SW480 (cell line): ENCODE results near the gene LRRC45.
A peak's percentile ranks its signal among the peaks of the same experiment; 100 is the strongest.

Experiments
- DNase-seq: peaks from one replicate; pipeline ENCODE4 v3.0.0-alpha.2; 2016; ENCODE audit warnings: low spot score

Gene LRRC45

DNA sequence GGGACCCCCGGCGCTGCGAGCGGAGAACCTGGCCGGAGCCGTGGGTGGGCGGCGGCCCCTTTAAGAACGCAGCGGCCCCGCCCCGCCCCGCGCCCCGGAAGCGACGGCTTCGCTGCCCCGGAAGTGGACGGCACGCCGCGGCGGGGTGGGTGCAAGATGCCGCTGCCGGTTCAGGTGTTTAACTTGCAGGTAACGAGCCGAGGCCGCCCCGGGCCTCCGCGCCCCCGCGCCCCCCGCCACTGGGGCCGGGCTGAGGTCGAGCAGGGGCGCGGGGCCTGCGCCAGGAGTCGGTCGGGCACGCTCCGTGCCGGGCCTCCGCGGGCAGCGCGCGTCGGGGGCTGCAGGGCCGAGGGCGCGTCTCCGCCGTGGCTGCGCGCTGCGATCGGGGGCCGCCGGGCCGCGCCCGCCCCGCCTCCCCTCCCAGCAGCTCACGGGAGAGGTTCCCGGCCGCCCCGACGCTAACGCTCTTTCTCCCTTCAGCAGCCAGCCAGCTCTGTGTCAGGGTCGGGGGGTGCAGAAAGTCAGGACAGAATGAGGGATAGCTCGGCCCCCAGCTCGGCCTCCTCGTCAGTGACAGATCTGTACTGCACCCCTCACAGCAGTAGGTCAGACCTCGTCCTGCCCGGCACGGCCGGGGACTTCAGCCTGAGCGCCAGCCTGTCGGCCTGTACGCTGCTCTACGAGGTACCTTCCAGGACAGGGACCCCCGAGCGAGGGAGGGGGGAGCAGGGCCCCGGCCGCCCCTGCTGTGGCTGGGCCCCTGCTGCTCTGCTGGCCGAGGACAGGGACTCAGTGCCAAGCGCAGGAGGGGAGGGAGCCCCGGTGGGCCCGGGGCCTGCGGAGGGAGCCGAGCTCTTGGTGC, 28.9 kb downstream of the LRRC45 start, which contains the start of the genes GPS1 and RFNG:
Gene GPS1, plus strand, starts transcription at position 123 of the 862 bp plus-strand sequence. Its CDS starts 34 bp downstream, at position 157.
Gene RFNG, minus strand, starts transcription at position 36 of the 862 bp plus-strand sequence. CDS start 45 bp downstream, outside the sequence.
- peak; percentile 62 for DNase-seq

DNA sequence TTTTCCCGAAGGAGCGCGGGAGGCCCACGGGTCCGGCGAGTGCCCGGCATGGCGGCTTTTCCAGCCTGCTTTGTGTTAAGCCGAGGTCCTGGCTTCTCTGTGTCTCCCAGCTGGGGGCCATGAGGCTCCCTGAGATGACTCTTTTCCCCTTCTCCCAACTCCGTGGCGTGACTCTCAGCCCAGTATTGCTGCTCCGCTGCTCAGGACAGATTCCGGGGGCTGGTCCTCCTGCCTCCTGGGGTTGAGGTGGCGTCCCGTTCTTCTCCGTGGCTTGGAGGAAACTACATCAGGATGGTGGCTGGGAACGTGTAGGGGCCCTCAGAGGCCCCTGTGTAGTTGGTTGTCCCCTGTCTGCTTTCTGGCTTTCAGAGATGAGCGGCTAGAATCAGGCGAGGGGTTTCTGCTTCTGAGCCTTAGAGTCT, 29.5 kb downstream of the LRRC45 start:
- DNase-seq = no peak

DNA sequence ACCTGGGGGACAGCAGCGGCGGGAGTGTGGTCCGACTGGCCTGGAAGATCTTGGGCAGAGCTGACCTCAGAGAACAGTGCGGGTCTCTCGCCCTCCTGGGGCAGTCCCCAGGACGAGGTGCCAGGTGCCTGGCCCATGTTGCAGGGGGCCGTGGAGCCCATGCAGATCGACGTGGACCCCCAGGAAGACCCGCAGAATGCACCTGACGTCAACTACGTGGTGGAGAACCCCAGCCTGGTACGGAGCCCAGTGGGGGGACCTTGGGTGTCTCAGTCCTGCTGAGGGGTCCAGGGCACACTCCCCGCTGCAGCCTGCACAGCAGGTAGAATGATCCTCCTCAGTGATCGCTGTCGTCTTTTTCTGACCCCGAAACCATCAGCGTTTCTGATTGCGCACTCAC, 30.0 kb downstream of the LRRC45 start:
- DNase-seq = no peak

DNA sequence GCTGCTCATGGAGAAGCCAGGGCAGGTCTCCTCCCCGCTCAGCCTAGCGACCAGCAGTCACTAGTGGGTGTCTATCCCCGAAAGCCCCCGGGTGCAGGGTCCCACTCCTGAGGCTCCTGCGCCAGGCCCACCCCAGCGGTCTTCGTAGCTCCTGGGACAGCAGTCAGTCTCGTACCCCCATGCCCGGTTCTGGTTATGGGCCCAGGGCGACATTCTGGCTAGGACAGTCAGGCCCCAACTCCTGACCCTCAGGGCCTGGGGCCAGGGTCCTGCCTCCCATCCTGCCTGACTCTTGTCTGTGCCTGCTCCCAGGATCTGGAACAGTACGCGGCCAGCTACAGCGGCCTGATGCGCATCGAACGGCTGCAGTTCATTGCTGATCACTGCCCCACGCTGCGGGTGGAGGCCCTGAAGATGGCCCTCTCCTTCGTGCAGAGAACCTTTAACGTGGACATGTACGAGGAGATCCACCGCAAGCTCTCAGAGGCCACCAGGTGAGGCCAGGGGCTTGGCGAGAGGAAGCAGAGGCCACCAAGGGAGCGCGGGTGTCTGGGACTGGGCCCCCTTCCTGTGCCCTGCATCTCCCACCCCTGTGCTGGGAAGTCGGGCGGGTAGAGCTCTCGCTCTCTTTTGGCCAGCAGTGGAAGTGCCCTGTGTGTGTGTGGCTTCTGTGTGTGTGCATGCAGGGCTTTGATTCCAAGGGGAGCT, 30.6 kb downstream of the LRRC45 start:
- no peak for DNase-seq

DNA sequence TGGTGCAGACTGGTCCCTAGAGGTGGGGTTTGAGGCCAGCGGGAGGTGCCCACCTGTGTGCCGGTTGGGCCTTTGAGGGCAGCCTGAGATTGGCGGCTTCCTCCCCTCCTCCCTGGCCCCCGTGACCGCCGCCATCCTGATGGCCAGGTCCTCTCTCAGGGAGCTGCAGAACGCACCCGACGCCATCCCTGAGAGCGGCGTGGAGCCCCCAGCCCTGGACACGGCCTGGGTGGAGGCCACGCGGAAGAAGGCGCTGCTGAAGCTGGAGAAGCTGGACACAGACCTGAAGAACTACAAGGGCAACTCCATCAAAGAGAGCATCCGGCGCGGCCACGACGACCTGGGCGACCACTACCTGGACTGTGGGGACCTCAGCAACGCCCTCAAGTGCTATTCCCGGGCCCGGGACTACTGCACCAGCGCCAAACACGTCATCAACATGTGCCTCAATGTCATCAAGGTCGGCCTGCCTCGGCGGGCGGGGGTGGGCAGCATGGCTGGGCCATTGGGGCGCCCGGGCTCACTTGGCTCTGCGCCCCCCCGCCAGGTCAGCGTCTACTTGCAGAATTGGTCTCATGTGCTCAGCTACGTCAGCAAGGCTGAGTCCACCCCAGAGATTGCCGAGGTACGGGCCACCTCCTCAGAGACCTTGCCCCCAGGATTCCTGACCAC, 31.4 kb downstream of the LRRC45 start:
- DNase-seq = no peak

DNA sequence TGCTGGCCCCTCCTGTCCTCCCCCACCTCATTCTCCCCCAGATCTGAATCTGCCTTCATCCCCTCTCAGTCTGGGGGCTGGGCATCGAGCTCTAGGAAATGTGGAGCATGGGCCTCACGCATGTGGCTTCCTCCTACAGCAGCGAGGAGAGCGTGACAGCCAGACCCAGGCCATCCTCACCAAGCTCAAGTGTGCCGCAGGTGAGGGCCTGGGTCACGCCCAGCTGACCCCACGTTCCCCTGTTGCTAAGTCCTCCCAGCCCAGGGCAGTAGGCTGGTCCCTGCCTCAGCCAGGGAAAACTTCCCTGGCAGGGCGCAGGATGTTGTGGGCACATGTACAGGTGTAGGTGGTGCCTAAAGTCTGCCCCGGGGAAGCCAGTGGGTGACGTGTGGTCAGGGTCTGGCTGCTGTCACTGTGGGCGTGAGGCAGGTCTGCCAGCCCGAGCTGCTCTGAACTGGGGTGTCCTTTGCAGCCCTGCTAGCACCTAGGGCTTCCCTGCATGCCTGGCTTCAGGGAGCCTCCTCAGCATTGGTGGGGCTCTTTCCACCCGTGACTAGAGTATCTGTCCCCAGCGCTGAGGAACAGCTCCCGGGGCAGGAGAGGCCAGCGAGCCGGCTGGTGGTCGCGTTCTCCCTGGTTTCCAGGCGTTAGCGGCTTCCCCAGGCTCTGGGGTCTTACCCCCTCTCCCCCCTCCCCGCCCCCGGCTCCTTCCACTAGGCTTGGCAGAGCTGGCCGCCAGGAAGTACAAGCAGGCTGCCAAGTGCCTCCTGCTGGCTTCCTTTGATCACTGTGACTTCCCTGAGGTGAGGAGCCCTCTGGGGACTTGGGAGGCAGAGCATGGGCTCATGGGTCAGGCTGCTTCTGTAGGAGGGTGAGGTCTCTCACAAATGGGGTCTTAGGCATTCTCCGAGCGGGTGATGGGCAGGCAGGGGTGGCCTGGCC, 32.2 kb downstream of the LRRC45 start:
- DNase-seq = no peak

DNA sequence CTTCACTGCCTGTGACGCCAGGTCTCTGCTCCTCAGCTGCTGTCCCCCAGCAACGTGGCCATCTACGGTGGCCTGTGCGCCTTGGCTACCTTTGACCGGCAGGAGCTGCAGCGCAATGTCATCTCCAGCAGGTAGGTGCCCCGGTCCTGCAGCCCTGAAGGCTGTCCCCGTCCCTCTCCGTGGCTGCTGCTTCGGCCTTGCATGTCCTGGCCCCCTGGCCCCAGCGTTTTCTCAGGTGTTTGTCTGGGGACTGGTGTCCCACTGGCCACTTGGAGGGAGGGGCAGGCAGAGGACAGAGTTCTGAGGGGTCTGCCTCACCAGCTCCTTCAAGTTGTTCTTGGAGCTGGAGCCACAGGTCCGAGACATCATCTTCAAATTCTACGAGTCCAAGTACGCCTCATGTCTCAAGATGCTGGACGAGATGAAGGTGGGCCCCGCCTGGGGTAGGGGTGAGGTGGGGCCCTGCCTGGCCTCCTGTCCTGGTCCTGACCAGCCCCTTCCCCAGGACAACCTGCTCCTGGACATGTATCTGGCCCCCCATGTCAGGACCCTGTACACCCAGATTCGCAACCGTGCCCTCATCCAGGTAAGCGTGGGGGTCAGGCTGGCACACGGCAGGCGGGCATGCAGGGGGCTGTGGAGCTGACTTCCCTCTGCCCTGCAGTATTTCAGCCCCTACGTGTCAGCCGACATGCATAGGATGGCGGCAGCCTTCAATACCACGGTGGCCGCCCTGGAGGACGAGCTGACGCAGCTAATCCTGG, 33.0 kb downstream of the LRRC45 start:
- no peak for DNase-seq

DNA sequence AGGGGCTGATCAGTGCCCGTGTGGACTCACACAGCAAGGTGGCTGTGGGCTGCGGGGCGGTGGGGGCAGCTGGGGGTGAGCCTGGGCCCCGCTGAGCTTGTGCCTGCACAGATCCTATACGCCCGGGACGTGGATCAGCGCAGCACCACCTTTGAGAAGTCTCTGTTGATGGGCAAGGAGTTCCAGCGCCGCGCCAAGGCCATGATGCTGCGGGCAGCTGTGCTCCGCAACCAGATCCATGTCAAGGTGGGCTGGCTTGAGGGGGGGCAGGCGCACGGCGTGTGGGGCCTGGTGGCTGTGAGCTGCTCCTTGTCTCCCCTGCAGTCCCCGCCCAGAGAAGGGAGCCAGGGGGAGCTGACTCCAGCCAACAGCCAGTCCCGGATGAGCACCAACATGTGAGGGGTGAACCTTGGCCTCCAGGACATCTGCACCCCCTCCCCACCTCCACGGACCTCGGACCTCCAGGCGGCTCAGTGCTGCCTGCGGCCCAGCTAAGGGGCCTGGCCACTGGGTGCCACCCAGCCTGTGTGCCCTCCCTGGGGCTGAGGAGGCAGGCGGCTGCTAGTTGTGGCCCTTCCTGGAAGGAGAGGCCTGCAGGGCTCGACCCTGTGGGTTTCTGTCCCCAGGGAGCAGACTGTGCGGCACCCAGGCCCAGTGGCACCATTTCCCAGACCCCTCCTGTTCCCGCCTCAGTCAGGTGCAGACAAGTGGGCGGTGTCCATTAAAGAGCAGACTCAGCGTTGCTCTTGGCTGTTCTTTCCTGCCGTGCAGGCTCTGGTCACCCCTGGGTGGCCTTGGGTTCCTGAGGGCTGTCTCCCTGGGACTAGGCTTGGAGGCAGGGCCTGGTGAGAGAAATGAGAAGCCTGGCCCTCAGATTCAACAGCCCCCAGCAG, 33.9 kb downstream of the LRRC45 start:
- DNase-seq = no peak

DNA sequence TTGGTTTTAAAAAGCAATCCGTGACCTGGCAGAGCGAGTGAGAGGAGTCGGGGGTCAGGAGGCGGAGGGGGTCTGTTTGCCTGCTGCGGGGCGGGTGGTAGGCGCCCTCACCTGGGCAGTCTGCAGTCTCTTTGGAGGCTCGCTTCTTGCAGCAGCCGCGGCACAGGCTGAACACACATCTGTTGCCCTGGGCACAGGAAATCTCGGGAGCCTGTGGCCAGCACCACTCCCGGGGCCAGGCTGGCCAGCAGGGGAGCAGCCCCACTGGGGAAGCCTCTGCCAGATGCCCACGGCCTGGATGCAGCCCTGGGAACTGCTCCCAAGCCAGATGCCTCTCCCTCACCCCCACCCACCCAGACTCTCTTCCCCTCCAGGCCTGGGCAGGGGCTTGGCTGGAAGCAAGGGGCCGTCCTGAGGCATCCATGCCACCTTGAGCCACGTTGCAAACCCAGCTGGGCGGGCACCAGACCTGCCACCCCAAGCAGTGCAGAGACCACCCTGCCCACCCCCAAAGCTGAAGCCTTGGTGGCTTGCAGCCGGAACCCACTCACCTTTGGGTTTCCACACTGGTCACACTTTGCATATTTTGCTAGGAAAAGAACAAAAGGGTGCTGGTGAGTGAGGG, 35.2 kb downstream of the LRRC45 start:
- no peak for DNase-seq

DNA sequence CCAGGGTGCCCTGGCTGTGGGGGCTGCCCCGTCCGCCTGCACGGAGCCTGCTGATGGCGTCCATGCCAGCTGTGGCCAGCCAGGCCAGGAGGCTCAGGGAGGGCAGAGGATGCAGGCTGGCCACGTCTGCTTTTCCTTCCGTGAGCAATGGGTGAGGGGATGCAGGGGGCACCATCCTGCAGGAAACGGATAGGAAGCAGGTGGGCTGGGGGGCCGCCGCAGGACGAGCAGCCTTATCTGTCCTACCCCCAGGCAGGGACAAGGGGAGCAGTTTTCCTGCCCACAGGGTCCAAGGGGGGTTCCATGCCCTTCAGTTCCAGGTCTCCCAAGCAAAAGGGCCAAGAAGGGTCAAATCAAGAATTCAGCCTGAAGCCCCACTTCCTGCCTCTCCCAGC, 35.7 kb downstream of the LRRC45 start:
- no peak for DNase-seq

DNA sequence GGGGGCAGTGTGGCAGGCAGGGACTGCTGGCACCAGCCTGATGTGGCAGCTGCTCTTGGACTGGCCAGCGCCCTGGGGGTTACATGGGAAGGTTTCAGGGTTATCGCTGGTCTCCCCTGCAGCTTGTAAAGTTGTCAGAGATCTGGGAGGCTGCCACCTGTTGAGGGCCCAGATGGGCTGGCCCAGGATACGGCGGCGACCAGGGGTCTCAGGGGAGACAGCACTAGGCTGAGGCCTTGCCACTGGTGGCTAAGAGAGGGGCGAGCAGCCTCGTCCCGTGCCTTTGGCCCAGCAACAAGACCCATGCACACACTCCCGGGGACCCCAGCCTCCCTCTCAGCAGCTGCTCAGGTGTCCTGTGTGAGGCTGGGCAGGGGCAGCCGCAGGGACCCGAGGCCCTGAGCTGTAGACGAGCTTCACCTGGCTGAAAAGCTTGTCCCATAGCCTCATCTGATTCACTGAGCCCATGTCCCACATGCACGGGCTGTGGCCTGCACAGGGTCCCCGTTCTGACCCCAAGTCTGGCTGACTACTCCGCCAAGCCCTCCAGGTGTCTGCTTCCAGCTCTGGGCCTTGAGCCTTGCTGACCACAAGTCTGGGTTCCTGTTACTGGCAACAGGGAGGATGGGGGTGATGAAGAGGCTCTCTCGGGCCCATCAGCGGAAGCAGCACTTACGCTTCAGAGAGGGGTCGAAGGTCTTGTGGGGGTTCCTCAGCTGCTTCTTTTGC, 36.3 kb downstream of the LRRC45 start:
- DNase-seq = no peak

DNA sequence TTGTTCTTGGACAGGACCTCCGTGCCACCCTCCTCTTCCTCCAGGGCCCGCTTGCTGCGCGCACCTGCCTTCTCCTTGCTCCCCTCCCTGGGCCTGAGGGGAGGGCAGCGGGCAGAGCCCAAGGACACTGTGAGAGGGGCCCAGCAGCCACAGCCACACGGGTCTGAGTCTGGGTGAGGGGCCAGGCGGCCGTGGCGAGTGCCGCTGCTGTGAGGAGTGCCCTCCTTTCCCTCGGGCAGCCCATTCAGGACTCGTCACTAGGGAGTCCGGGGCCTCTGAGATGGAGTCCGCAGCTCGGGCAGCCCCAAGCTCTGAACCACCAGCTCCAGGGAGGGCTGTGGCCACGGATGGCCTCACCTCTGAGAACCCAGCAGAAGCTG, 36.9 kb downstream of the LRRC45 start:
- DNase-seq = no peak

DNA sequence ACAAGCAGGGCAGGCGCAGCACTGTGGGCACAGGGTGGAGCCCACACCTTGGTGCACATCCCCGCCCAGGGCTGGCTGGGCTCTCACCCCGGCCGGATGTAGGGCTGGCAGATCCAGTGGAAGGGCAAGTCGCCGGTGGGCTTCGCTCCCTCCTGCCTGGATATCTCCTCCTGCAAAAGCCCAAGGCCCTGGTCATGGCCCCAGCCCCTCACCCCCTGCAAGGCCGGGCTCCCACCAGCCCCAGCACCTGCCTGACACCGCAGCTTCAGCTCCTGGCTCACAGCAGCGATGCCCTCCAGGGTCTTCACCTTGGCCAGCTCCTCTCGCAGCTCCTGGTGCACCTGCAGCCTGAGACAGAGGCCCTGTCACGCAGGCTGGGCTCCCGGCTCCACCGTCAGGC, 37.5 kb downstream of the LRRC45 start:
- DNase-seq = no peak

DNA sequence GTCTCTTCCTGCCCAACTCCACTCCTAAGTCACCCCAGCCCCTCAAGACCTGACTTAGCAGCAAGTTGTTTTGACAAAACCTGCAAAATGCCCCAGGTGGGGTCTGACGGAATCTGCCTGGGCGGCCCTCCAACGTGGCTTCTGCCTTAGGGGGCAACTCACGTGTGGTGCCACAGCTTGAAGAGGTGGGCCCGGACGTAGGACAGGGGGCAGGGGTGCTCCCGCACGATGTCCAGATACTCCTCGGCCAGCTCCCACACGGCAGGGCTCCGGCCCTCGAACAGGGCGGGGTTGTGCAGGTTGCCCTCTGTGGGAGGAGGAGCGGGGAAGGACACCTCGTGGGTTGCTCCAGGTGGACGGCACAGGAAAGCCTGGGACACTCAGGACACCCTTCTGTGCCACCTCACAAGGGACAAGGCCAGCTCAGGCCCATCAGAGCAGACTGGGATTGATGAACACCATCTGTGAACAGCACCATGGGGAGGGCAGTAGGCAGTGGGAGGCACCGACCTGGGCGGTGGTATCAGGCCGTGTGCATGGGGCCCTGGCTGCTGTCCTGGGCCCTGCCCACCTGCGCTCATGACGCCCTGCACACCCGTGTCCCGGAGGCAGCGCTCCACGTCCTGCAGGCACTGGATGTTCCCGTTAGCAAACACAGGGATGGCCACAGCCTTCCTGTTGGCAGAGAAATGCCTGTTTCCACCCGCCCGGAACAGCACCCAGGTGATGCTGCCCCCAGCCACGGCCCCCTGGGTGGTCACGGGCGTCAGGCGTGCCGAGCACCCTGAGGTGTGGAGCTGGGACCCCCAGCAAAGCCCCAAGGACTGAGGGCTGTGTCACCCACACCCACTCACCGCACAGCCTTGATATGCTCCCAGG, 38.2 kb downstream of the LRRC45 start:
- DNase-seq = no peak

DNA sequence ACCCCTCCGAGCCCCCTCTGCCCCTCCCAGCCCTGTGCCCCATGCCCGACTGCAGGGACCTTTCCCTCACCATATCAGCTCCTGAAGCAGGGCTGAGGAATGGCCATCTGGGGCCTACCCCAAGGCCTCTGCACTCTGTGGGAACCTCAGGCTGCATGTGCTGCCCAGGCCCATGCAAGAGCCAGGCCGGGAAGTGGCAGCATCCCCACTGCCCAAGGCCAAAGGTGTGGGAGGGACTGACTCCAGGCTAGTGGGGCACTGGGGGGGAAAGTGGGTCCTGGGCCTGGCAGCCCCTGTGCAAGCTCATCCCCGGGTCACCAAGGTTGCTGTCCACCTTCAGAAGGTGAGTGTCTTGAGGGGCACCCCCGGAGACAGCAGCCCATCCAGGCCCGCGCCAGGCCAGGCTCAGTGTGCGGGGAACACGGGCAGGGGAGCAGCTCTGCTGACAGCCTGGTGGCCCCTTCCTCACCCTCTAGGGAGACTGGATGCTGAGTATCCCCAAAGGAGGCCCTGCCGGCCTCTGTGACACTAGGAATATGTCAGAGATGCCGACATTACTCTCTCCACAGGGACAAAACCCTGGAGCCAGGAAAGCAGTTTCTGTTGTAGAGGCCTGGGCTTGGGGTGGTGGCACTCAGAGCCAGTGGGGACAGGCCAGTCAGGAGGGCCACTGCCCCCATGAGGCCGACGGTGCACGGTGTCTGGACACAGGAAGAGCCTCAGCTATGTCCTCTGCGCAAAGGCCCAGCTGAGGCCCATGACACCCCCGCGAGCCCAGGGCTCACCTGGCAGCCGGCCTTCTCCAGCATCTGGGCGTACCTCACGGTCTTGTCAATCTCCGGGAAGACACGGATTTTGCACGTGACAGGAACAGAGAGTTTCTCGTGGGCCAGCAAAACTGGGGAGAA, 39.2 kb downstream of the LRRC45 start:
- DNase-seq = no peak

DNA sequence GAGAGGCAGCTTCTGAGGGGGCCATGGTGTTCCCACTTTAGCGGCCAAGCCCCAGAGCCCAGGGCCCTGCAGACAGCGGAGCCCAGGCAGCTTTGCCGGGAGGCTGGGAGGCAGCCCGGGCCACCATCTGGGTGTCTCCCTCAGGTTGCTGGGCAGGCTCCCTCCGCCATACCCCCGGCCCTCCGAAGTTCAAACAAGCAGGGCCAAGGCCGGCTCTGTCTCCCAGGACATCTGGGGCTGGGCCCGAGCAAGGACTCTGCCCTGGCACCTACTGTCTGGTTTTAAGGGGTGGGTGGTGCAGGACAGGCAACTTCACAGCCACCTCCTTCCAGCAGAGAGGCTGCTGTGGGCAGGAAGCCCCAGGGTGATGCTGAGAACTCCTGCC, 39.9 kb downstream of the LRRC45 start:
- no peak for DNase-seq
